Astrocyte of the spinal cord (primary cell): ENCODE results near the gene TAF11.

Experiments
- DNase-seq: peaks from one replicate; pipeline ENCODE4 v3.0.0; 2011; ENCODE audit warnings: low read depth, low spot score
- H3K4me3 ChIP-seq: 2 replicates; pipeline ENCODE4 v1.5.1; 2011; ENCODE audit warnings: low read depth, mild to moderate bottlenecking, low read length, moderate library complexity
- CTCF ChIP-seq: IDR thresholded peaks from 2 replicates; pipeline ENCODE4 v1.5.1; 2012; ENCODE audit warnings: low read depth, mild to moderate bottlenecking, low read length, inconsistent platforms
- in situ Hi-C: cut with HindIII; loops from 2 replicates; pipeline ENCODE4 v1.10.0; 2017; ENCODE audit warnings: low sequenced_read_pairs

Gene TAF11

DNA sequence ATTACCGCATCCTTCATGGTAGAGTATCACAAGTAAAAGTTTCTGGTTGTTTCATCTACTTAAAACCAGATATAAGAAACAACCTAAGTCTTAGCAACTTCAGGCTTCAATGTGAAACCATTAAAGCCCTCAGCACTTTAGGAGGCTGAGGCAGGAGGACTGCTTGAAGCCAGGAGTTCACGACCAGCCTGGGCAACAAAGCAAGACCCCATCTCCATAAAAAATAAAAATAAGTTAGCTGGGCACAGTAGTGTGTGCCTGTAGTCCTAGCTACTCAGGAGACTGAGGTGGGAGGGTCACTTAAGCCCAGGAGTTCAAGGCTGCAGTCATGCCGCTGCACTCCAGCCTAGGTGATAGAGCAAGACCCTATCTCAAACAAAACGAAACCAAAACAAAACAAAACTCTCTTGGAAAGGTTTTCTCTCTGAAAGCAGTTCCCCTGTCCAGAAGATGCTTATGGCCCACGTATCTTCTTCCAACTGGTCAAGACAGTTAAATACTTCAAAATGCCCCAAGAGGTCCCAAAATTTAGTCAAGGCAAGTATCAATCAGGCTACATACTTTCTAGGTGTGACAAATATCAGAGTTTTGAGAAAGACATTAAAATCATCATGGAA lies 9.9 kb downstream of the TAF11 start:
- no peak overlapping the region for H3K4me3 ChIP-seq
- no peak for TF ChIP-seq CTCF
- in situ Hi-C loops = no loop called here
- DNase-seq = no peak

- DNase-seq = no peak
- no peak for TF ChIP-seq CTCF
- no peak overlapping the region for H3K4me3 ChIP-seq
- in situ Hi-C loops = no loop called here
These were observed 10.6 kb downstream of the TAF11 start for GRCh38 chr6:34877259-34877658.

DNA sequence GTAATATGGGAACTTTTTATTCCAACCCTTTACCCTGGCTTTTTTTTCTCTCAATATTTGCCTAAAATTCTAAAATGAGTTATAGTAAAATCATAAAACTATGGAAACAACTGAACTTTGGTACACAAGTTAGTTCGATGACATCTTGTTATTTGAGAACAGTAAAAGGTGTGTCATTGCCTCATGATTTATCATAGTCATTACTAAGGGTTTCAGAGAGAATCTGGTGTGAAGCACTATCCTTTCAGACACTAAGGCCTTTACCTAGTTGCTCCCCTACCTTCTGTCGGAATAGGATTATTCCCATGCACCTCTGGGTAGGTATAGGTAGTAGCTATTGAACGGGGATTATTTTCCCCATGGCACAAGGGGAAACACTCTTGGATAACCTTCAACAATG lies 11.4 kb downstream of the TAF11 start:
- DNase-seq = no peak

GRCh38 chr6:34875292-34876213 lies 12.3 kb downstream of the TAF11 start:
- DNase-seq = no peak
- in situ Hi-C loops = no loop called here
- TF ChIP-seq CTCF = no peak
- H3K4me3 ChIP-seq = no peak overlapping the region

More for the DNA sequence above, 11.4 kb downstream of the TAF11 start:
- in situ Hi-C loops = no loop called here
- H3K4me3 ChIP-seq = no peak overlapping the region
- TF ChIP-seq CTCF = no peak

DNA sequence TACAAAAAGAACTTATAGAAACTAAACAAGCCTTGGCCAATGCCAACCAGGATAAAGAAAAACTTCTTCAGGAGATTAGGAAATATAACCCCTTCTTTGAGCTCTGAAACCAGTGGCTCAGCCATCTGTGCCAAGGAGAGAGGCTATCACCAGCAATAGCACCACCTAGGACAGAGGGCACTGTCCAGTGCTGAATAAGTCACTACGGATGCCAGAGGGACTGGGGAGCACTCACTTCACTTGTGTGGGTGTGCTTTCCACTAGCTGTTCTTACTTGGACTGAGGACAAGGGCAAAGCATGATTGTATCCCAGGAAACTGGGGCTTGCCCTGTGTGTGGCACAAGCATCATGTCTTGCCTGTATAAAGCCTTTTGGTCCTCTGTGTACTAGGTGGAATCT lies 15.5 kb downstream of the TAF11 start:
- no peak for TF ChIP-seq CTCF
- in situ Hi-C loops = no loop called here
- DNase-seq = no peak
- H3K4me3 ChIP-seq = no peak overlapping the region

DNA sequence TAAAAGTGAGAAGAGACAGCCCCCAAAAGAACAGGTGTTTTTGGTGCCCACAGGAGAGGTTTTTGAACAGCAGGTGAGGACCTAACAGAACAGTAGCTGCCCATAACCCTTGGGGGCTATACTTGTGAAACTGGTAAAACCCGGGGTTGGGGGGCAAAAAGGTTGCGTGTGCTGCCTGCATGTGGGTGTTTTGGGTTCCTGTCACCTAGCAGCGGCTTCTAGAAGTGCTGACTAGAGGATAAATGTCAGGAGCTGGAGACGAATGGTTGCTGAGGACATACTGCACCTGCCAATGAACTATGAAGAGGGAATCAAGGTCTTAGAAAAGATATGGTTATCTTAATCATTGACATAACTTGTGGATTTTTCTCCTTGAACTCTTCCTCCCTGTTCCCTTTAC lies 16.0 kb downstream of the TAF11 start:
- DNase-seq = no peak
- TF ChIP-seq CTCF = no peak
- in situ Hi-C loops = no loop called here
- H3K4me3 ChIP-seq = no peak overlapping the region
